T-helper 1 cell (primary cell): ENCODE data around the gene ABI3.

Source experiments
- DNase-seq, 5 donors: peaks; one replicate each; pipeline ENCODE4 v3.0.0-alpha.2; 2012 to 2020

ABI3 gene

GRCh38 chr17:49226771-49227435 is 16.4 kb downstream of the ABI3 start:
- DNase-seq, result no peak

- DNase-seq, result peak; percentile 46 to 74 (median 60)
These were observed 17.1 kb downstream of the ABI3 start for GRCh38 chr17:49227436-49228261.

- DNase-seq, result no peak
These were observed 18.7 kb downstream of the ABI3 start for GRCh38 chr17:49229076-49229804.

GRCh38 chr17:49229805-49230600 is 19.5 kb downstream of the ABI3 start:
- DNase-seq, result peak in 1 of 5 donors; percentile 12

- DNase-seq, result peak; percentile 69 to 86 (median 82)
These were observed 20.4 kb downstream of the ABI3 start, which contains the start of gene PHOSPHO1 for GRCh38 chr17:49230636-49231562. PHOSPHO1 (minus strand) TSS chr17:49230787; CDS start chr17:49226691, 4,096 bp downstream.

- DNase-seq, result no peak
These were observed 21.0 kb downstream of the ABI3 start for GRCh38 chr17:49231563-49231894.

GRCh38 chr17:49234509-49235080 is 24.1 kb downstream of the ABI3 start:
- no peak for DNase-seq

- DNase-seq, result no peak
These were observed 25.4 kb downstream of the ABI3 start for GRCh38 chr17:49235896-49236295.

- no peak for DNase-seq
These were observed 29.5 kb downstream of the ABI3 start for GRCh38 chr17:49239963-49240362.

GRCh38 chr17:49240619-49241018 is 30.1 kb downstream of the ABI3 start:
- DNase-seq, result no peak

GRCh38 chr17:49241040-49241439 is 30.5 kb downstream of the ABI3 start:
- no peak for DNase-seq

GRCh38 chr17:49241692-49242397 is 31.3 kb downstream of the ABI3 start:
- DNase-seq, result no peak

GRCh38 chr17:49242813-49243212 is 32.3 kb downstream of the ABI3 start:
- no peak for DNase-seq

- no peak for DNase-seq
These were observed 34.3 kb downstream of the ABI3 start for GRCh38 chr17:49244839-49245238.

GRCh38 chr17:49247944-49248343 is 37.4 kb downstream of the ABI3 start:
- DNase-seq, result no peak

GRCh38 chr17:49249292-49249794 is 38.8 kb downstream of the ABI3 start:
- DNase-seq, result no peak

GRCh38 chr17:49249890-49250522 is 39.5 kb downstream of the ABI3 start:
- no peak for DNase-seq

- no peak for DNase-seq
These were observed 41.7 kb downstream of the ABI3 start for GRCh38 chr17:49252148-49252695.

- DNase-seq, result no peak
These were observed 43.6 kb downstream of the ABI3 start for GRCh38 chr17:49254066-49254465.
